ENCODE measurements around the gene KCNAB2.

Gene KCNAB2

DNA sequence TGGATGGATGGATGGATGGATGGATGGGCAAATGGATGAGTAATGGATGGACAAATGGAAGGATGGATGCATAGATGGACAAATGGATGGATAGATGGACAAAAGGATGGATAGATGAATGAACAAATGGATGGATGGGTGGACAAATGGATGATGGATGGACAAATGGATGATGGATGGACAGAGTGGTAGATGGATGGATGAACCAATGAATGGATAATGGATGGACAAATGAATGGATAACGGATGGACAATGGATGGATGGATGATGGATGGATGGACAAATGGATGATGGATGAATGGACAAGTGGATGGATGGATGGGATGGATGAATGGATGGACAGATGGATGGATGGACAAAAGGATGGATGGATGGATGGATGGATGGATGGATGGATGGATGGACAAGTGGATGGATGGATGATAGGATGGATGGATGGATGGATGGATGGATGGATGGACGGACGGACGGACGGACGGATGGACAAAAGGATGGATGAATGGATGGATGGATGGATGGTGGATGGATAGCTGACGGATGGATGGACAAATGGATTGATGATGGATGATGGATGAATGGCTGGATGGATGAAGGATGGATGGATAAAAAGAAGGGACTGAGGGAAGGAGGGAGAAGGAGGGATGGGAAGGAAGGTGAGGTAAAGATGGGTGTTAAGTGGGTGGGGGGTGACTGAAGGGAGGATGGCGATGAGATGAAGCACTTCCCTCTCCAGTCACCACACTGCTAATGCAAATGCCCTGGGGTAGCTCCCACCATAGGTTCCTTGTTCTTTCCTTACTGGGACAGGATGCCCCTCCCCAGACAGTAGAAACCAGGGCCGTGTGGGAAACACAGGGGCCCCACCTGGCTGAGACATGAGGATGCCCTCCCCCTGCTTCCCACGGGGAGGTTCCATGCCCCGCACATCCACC is 104.6 kb downstream of the KCNAB2 start:
- no peak for DNase-seq (ENCODE audit: low read depth)
